HUDEP-2 (cell line): ENCODE data around the gene HYI.
"Not testable (repeated sequence)": the region's sequence is repeated elsewhere in the genome, so short reads cannot be mapped to it uniquely, and the experiment has no call there.

Experiments
- DNase-seq, 76 experiments: peaks; one replicate each; lab custom pipeline; 2025; ENCODE audit not compliant: unreplicated experiment in 76 of 76; lab: John Stamatoyannopoulos, UW

HYI gene

GRCh38 chr1:43453442-43454269 lies at the start of gene HYI:
HYI (minus strand) TSS chr1:43453931; CDS start chr1:43453793, 138 bp downstream.
- DNase-seq: peak in 65 of 76 experiments; percentile 17 to 75 (median 51)

- DNase-seq: not testable (repeated sequence)
Measured at GRCh38 chr1:43501806-43502205, 48.1 kb upstream of the HYI start.

GRCh38 chr1:43499898-43500297 lies 46.2 kb upstream of the HYI start:
- DNase-seq: no peak

GRCh38 chr1:43495204-43495603 lies 41.5 kb upstream of the HYI start:
- DNase-seq: peak in 18 of 76 experiments; percentile 5 to 59 (median 13)

- DNase-seq: no peak
Measured at GRCh38 chr1:43493661-43494450, 40.1 kb upstream of the HYI start.

- DNase-seq: no peak
Measured at GRCh38 chr1:43492826-43493225, 39.1 kb upstream of the HYI start.

GRCh38 chr1:43491061-43491460 lies 37.3 kb upstream of the HYI start:
- DNase-seq: no peak

- no peak for DNase-seq
Measured at GRCh38 chr1:43488165-43488564, 34.4 kb upstream of the HYI start.

- DNase-seq: no peak
Measured at GRCh38 chr1:43484367-43484766, 30.6 kb upstream of the HYI start.

- no peak for DNase-seq
Measured at GRCh38 chr1:43482215-43482614, 28.5 kb upstream of the HYI start.

- DNase-seq: no peak
Measured at GRCh38 chr1:43481491-43481890, 27.8 kb upstream of the HYI start.

- DNase-seq: no peak
Measured at GRCh38 chr1:43479414-43479813, 25.7 kb upstream of the HYI start.

GRCh38 chr1:43477716-43478115 lies 24.0 kb upstream of the HYI start:
- DNase-seq: no peak

GRCh38 chr1:43475611-43476401 lies 22.1 kb upstream of the HYI start:
- DNase-seq: not testable (repeated sequence)

- DNase-seq: no peak
Measured at GRCh38 chr1:43473463-43473862, 19.7 kb upstream of the HYI start.

- not testable (repeated sequence) for DNase-seq
Measured at GRCh38 chr1:43472463-43473151, 18.9 kb upstream of the HYI start.

GRCh38 chr1:43472087-43472462 lies 18.3 kb upstream of the HYI start:
- no peak for DNase-seq

GRCh38 chr1:43469932-43470331 lies 16.2 kb upstream of the HYI start:
- DNase-seq: no peak

- DNase-seq: no peak
Measured at GRCh38 chr1:43468414-43468813, 14.7 kb upstream of the HYI start.

- no peak for DNase-seq
Measured at GRCh38 chr1:43466403-43466802, 12.7 kb upstream of the HYI start.
